PFSK-1 (cell line): Measurements from ENCODE around the gene NAA20.

Experiments
- FOXP2 ChIP-seq: optimal IDR thresholded peaks from 2 replicates; pipeline ENCODE3; 2011; ENCODE audit warnings: borderline replicate concordance, control low read depth, inconsistent platforms; ENCODE audit not compliant: insufficient read depth; ENCODE audit errors: extremely low read length, extremely low read depth
- POLR2AphosphoS5 ChIP-seq: IDR thresholded peaks from 2 replicates; pipeline ENCODE4 v1.6.1; 2012; ENCODE audit warnings: low read depth, mild to moderate bottlenecking, control low read depth, low read length, moderate library complexity
- REST ChIP-seq, 2 experiments: IDR thresholded peaks; 2 replicates each; pipeline versions ENCODE4 v1.6.1 to v1.8.0; 2011 to 2012; ENCODE audit warnings: low read depth in 2 of 2, low read length in 2 of 2, control low read depth in 1 of 2, inconsistent platforms in 1 of 2, mild to moderate bottlenecking in 1 of 2, moderate library complexity in 1 of 2; ENCODE audit not compliant: insufficient read depth in 1 of 2
- SIN3A ChIP-seq: IDR thresholded peaks from 2 replicates; pipeline ENCODE4 v1.6.1; 2012; ENCODE audit warnings: mild to moderate bottlenecking, low read length, moderate library complexity, borderline replicate concordance; ENCODE audit not compliant: insufficient read depth
- TAF1 ChIP-seq: IDR thresholded peaks from 2 replicates; pipeline ENCODE4 v1.6.1; 2012; ENCODE audit warnings: low read length, control low read depth, borderline replicate concordance; ENCODE audit not compliant: insufficient read depth

The NAA20 gene

DNA sequence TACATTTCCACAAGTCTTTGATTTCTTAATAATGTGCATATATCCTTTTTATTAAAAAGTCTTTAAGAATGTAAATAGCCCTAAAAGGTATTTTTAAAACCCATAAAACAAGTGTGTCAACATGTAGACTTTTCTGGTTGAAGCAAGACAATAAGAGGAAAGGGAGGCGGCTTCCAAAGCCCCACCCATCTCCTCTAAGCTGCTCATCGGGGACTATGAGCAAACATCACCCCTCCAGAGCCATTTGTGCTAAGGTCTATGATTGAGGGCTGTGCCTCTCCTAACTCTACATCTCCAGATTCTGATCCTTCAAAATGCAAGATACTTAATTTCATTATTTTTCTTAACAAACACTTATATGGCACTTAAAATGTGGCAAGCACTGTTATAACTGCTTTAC is 2.5 kb upstream of the NAA20 start:
- TF ChIP-seq POLR2AphosphoS5 (no peak), TAF1 (no peak), SIN3A (no peak), FOXP2 (no peak), REST (IDR thresholded peaks at IDR 0.05; ENCODE audit: insufficient read depth in 1 of 2, low read depth in 2 of 2, low read length in 2 of 2) (no peak)

- TF ChIP-seq POLR2AphosphoS5, result no peak
- no peak for TF ChIP-seq TAF1
- no peak for TF ChIP-seq SIN3A
- TF ChIP-seq FOXP2, result no peak
- TF ChIP-seq REST (IDR thresholded peaks at IDR 0.05; ENCODE audit: insufficient read depth in 1 of 2, low read depth in 2 of 2, low read length in 2 of 2), result no peak
Measured at GRCh38 chr20:20017844-20018185, 653 bp downstream of the NAA20 start.

- TF ChIP-seq TAF1, result no peak
- TF ChIP-seq FOXP2, result no peak
- no peak for TF ChIP-seq SIN3A
- TF ChIP-seq REST (IDR thresholded peaks at IDR 0.05; ENCODE audit: insufficient read depth in 1 of 2, low read depth in 2 of 2, low read length in 2 of 2), result no peak
Measured at GRCh38 chr20:20018366-20018765, 1.2 kb downstream of the NAA20 start.

DNA sequence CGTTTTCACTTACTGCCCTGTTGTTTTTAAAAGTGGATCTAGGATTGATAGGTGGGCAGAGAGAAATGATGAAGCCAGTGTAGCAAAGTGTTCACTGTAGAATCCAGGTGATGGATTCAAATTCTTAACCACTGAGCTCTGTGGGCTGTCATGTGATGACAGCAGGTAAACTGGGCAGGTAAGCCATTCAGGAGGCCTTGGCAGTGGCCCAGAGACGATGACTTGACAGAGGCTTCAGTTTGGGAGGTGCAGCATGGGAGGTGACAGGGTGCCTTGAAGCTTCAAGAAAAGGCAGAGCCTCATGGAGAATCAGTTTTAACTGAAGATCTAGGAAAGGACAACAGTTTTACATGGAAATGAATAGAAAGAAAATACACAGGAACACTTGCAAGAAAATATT is 2.0 kb downstream of the NAA20 start:
- TF ChIP-seq TAF1 (no peak), FOXP2 (no peak), REST (IDR thresholded peaks at IDR 0.05; ENCODE audit: insufficient read depth in 1 of 2, low read depth in 2 of 2, low read length in 2 of 2) (no peak), POLR2AphosphoS5 (no peak), SIN3A (no peak)

GRCh38 chr20:20020908-20021307 is 3.7 kb downstream of the NAA20 start:
- no peak for TF ChIP-seq TAF1
- TF ChIP-seq FOXP2, result no peak
- TF ChIP-seq SIN3A, result no peak
- no peak for TF ChIP-seq POLR2AphosphoS5
- no peak for TF ChIP-seq REST (IDR thresholded peaks at IDR 0.05; ENCODE audit: insufficient read depth in 1 of 2, low read depth in 2 of 2, low read length in 2 of 2)
